ENCODE results near the gene HSD3B1.
A peak's percentile ranks its signal among the peaks of the same experiment; 100 is the strongest.
"Not testable (repeated sequence)": the region's sequence is repeated elsewhere in the genome, so short reads cannot be mapped to it uniquely, and the experiment has no call there.

HSD3B1 gene

GRCh38 chr1:119553302-119554071, 46.5 kb downstream of the HSD3B1 start:
- not testable (repeated sequence) for DNase-seq (ENCODE audit: low spot score)

- peak; percentile 43 for DNase-seq (ENCODE audit: low spot score)
Measured at GRCh38 chr1:119554183-119554582, 47.2 kb downstream of the HSD3B1 start.

GRCh38 chr1:119556423-119556822, 49.4 kb downstream of the HSD3B1 start:
- no peak for DNase-seq (ENCODE audit: low spot score)

GRCh38 chr1:119560402-119560801, 53.4 kb downstream of the HSD3B1 start:
- not testable (repeated sequence) for DNase-seq (ENCODE audit: low spot score)

GRCh38 chr1:119564548-119564947, 57.5 kb downstream of the HSD3B1 start:
- no peak for DNase-seq (ENCODE audit: low spot score)

Data from GM03348 (cell line).